OCI-LY3 (cell line): ENCODE results near the gene TPD52L2.
"Not testable (repeated sequence)": the region's sequence is repeated elsewhere in the genome, so short reads cannot be mapped to it uniquely, and the experiment has no call there.

Source experiments
- CTCF ChIP-seq: fragments of 200-600, 300-600 bp; sonication (generic); IDR thresholded peaks from 2 replicates; pipeline ENCODE4 v1.5.1; 2014; ENCODE audit warnings: antibody characterized with exemption, low read length, low read depth
- EZH2phosphoT487 ChIP-seq: fragments of 200-600 bp; shearing (Covaris generic); IDR thresholded peaks from 2 replicates; pipeline ENCODE4 v1.6.1; 2018; ENCODE audit warnings: antibody characterized with exemption, mixed run types, low read depth

DNA sequence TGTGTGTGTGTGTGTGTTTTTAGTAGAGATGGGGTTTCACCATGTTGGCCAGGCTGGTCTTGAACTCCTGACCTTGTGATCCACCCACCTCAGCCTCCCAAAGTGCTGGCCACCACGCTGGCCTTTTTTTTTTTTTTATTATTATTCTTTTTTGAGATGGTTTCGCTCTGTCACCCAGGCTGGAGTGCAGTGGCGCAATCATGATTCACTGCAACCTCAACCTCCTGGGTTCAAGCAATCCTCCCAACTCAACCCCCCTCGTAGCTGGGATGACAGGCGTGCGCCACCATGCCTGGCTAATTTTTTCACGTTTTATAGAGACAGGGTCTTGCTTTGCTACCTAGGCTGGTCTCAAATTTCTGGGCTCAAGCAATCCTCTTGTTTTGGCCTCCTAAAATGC lies 9.2 kb downstream of the TPD52L2 start:
- TF ChIP-seq CTCF, EZH2phosphoT487: not testable (repeated sequence)
